AG04449 (cell line): ENCODE measurements around the gene RIPPLY3.

Experiments
- CTCF ChIA-PET: fragments of 350-600 bp; formaldehyde crosslinking; extraction: SDS; loops from one replicate; lab custom pipeline; 2021; ENCODE audit warnings: antibody characterized with exemption; lab: Yijun Ruan, JAX
- POLR2A ChIA-PET: fragments of 400-600, 350-600 bp; formaldehyde crosslinking; extraction: SDS; loops from one replicate; lab custom pipeline; 2020; ENCODE audit warnings: antibody characterized with exemption, inconsistent platforms; lab: Yijun Ruan, JAX
- DNase-seq: peaks from one replicate; pipeline ENCODE4 v3.0.0-alpha.2; 2010; ENCODE audit warnings: low read depth, low spot score
- H3K4me3 ChIP-seq: 2 replicates; pipeline ENCODE4 v1.5.1; 2011; ENCODE audit warnings: low read depth, mild to moderate bottlenecking, control low read depth, low read length
- CTCF ChIP-seq: IDR thresholded peaks from one replicate; pipeline ENCODE4 v1.5.1; 2011; ENCODE audit warnings: mild to moderate bottlenecking, moderate library complexity, low read length, control low read depth, inconsistent platforms; ENCODE audit not compliant: insufficient read depth; ENCODE audit errors: missing control alignments

The RIPPLY3 gene

GRCh38 chr21:37059181-37059580 lies 52.7 kb downstream of the RIPPLY3 start:
- TF ChIP-seq CTCF, result no peak
- H3K4me3 ChIP-seq, result no peak overlapping the region
- POLR2A ChIA-PET, result no interaction called here
- no peak for DNase-seq
- CTCF ChIA-PET, result interaction anchor here (1.9 kb wide), 1 partner anchor 15 kb away, joined by 4 read pairs; no protein-coding TSS in a partner anchor

DNA sequence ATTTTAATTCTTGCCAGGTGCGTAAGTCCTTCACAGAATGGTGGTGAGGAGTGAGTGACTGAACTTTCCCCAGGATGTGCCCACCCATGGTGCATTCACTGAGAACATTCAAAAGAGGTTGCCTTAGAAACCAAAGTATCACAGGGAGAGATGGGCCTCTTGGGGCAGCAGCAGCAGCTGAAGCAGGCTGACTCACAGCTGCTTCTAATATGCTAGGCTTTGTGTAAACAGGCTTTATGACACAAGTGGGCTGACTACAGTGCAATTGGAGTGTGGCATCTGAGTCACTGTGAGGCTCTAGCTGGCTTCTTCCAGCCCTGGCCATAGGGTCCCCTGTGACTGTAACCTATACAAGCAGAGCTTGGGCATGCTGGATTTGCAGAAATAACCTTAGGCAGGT lies 53.8 kb downstream of the RIPPLY3 start:
- peak; percentile 27 for TF ChIP-seq CTCF
- CTCF ChIA-PET, result interaction anchor here (0.8 to 0.9 kb wide), 2 partner anchors 9 to 11 kb away, joined by 3 read pairs; no protein-coding TSS in a partner anchor
- H3K4me3 ChIP-seq, result no peak overlapping the region
- POLR2A ChIA-PET, result interaction anchor here (1.0 kb wide), 1 partner anchor 12 kb away, joined by 3 read pairs; no protein-coding TSS in a partner anchor
- DNase-seq, result peak; percentile 92

DNA sequence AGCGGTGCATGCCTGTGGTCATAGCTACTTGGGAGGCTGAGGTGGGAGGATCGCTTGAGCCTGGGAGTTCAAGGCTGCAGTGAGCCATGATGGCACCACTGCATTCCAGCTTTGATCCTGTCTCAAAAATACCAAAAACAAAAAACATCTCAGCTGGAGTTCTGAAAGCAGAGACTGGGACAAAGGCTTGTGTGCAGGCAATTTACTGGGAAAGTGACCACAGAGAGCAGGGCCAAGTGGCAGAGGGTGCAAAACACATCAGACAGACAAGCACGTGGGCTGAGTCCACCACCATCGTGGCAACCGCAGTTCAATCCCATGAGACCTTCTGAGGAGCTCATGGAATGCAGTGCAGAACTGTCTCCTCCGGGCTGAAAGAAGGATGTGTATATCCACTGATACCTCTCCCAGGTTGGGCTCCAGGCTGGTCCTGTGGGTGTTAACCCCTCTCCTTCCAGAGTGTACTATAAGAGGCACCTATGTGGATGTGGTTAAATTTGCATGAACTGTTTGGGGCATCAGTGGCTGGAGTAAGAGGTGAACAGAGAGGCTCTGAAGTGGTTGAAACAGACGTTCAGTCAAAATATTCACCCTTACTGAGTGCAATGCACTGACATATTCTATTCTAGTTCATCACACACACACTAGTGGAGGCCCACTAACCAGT lies 55.6 kb downstream of the RIPPLY3 start:
- TF ChIP-seq CTCF, result no peak
- DNase-seq, result no peak
- CTCF ChIA-PET, result interaction anchor here (0.8 kb wide), 1 partner anchor 47 kb away, joined by 3 read pairs; no protein-coding TSS in a partner anchor
- H3K4me3 ChIP-seq, result no peak overlapping the region; the same call in 1 of the 2 replicates
- POLR2A ChIA-PET, result interaction anchor here (0.8 to 1.0 kb wide), 2 partner anchors 87 to 584 kb away, joined by 3 read pairs; no protein-coding TSS in a partner anchor

DNA sequence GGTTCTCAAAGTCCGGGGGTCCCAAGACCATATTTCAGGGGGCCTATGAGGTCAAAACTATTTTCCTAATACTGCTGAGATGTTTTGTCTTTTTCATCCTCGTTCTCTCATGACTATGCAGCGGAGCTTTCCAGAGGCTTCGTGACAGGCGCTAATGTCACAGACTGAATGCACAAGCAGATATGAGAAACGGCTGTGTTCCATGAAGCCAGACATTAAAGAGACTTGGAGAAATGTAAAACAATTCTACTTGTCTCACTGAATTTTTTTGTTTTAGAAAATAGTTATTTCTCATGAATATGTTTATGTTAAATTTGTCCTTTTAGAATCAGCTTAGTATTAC lies 56.1 kb downstream of the RIPPLY3 start:
- no peak overlapping the region for H3K4me3 ChIP-seq
- DNase-seq, result no peak
- ChIA-PET CTCF (interaction anchor here (0.8 kb wide), 1 partner anchor 47 kb away, joined by 3 read pairs; no protein-coding TSS in a partner anchor), POLR2A (interaction anchor here (1.0 kb wide), 1 partner anchor 584 kb away, joined by 3 read pairs; no protein-coding TSS in a partner anchor)
- TF ChIP-seq CTCF, result no peak

DNA sequence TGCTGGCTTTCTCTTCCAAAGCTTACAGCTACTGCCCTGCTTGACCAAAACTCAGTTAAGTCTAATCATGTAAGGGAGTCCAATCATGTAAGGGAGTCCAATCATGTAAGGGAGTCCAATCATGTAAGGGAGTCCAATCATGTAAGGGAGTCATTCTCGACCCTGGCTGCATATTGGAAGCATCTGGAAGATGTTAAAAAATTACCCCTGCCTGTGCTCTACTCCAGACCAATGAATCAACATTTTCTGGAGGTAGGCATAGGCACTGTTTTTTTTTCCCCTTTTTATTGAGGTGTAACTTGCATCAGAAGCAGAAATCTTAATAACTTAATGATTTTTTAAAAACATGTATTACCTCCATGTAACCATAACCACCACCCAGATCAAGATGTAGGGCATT lies 56.9 kb downstream of the RIPPLY3 start:
- CTCF ChIA-PET, result no interaction called here
- no peak for DNase-seq
- no peak overlapping the region for H3K4me3 ChIP-seq
- POLR2A ChIA-PET, result no interaction called here
- no peak for TF ChIP-seq CTCF

- ChIA-PET CTCF (no interaction called here), POLR2A (no interaction called here)
- DNase-seq, result no peak
- no peak overlapping the region for H3K4me3 ChIP-seq
- no peak for TF ChIP-seq CTCF
Observed at GRCh38 chr21:37064841-37065240, 58.3 kb downstream of the RIPPLY3 start.
